Neutrophil (primary cell): ENCODE data around the gene AMZ1.

Experiments
- H3K27ac ChIP-seq: fragments of 200-600 bp; sonication (generic); 2 replicates; pipeline ENCODE4 v1.5.1; 2016; ENCODE audit warnings: mild to moderate bottlenecking, moderate library complexity
- H3K27me3 ChIP-seq: fragments of 200-600 bp; sonication (generic); 2 replicates; pipeline ENCODE4 v1.6.0; 2016; ENCODE audit warnings: mild to moderate bottlenecking
- H3K36me3 ChIP-seq: fragments of 200-600 bp; sonication (generic); 2 replicates; pipeline ENCODE4 v1.5.1; 2017
- H3K4me1 ChIP-seq, 2 experiments: fragments of 200-600 bp in 1 of 2; sonication (generic) in 1 of 2; 1 replicate in 1 of 2; 2 replicates in 1 of 2; pipeline versions ENCODE4 v1.5.1 to v1.6.1; 2013 to 2016; ENCODE audit warnings: low read depth in 1 of 2, low read length in 1 of 2, mild to moderate bottlenecking in 1 of 2, moderate library complexity in 1 of 2; ENCODE audit not compliant: control insufficient read depth in 1 of 2, insufficient read depth in 1 of 2
- H3K4me3 ChIP-seq, 2 experiments: fragments of 200-600 bp in 1 of 2; sonication (generic) in 1 of 2; 1 replicate in 1 of 2; 2 replicates in 1 of 2; pipeline ENCODE4 v1.5.1; 2013 to 2016; ENCODE audit warnings: low read depth in 1 of 2, low read length in 1 of 2, mild to moderate bottlenecking in 1 of 2, moderate library complexity in 1 of 2
- H3K9me3 ChIP-seq: fragments of 200-600 bp; sonication (generic); 2 replicates; pipeline ENCODE4 v1.5.1; 2016
- CTCF ChIP-seq: fragments of 200-600 bp; sonication (generic); IDR thresholded peaks from 2 replicates; pipeline ENCODE4 v1.5.1; 2016; ENCODE audit warnings: antibody characterized with exemption

The AMZ1 gene

GRCh38 chr7:2763597-2763996, 75.6 kb downstream of the AMZ1 start:
- Histone ChIP-seq H3K27ac (no peak overlapping the region), H3K9me3 (no peaks in the 10 kb centered on the region), H3K36me3 (no peaks in the 10 kb centered on the region), H3K27me3 (no peaks in the 10 kb centered on the region), H3K4me3 (no peak overlapping the region), H3K4me1 (no peaks in the 10 kb centered on the region)
- TF ChIP-seq CTCF = no peak

- Histone ChIP-seq H3K36me3 (no peaks in the 10 kb centered on the region), H3K27me3 (no peaks in the 10 kb centered on the region), H3K4me1 (no peaks in the 10 kb centered on the region), H3K4me3 (no peak overlapping the region), H3K9me3 (no peaks in the 10 kb centered on the region), H3K27ac (no peak overlapping the region)
- no peak for TF ChIP-seq CTCF
Measured at GRCh38 chr7:2764621-2765020, 76.6 kb downstream of the AMZ1 start.
